K562 (cell line): ENCODE data around the gene PDGFA. TPM values are rescaled to one million over a fixed set of nuclear protein-coding genes. Genes with fewer than 3 reads are reported as not detected.

Source experiments
- ARNT ChIP-seq, 2 experiments: fragments of 450-650 bp; IDR thresholded peaks; 2 replicates each; pipeline ENCODE4 v1.6.1; 2016; ENCODE audit warnings: mild to moderate bottlenecking in 1 of 2
- ATF1 ChIP-seq, 2 experiments: fragments of 450-650 bp in 1 of 2; IDR thresholded peaks; 2 replicates each; pipeline ENCODE4 v1.6.1; 2016; ENCODE audit warnings: missing compliant biosample characterization in 1 of 2, missing genetic modification characterization in 1 of 2
- CHCHD3 ChIP-seq: fragments of 250-450 bp; sonication (Bioruptor Pico); IDR thresholded peaks from 2 replicates; pipeline ENCODE4 v2.1.2; 2022; ENCODE audit warnings: mild to moderate bottlenecking
- CHD2 ChIP-seq: IDR thresholded peaks from 2 replicates; pipeline ENCODE4 v1.6.1; 2011; ENCODE audit warnings: low read depth, low read length
- DMBX1 ChIP-seq: fragments of 250-450 bp; sonication (Bioruptor Pico); IDR thresholded peaks from 2 replicates; pipeline ENCODE4 v1.8.0; 2022; ENCODE audit warnings: inconsistent platforms, mild to moderate bottlenecking, moderate library complexity, borderline replicate concordance
- FUS ChIP-seq: fragments of 200-400 bp; formaldehyde crosslinking; optimal IDR thresholded peaks from 2 replicates; pipeline ENCODE3; 2017; ENCODE audit warnings: low read depth, low read length
- KAT7 ChIP-seq: sonication (generic); formaldehyde crosslinking; IDR thresholded peaks from 2 replicates; pipeline ENCODE4 v1.8.0; 2022; ENCODE audit warnings: missing genetic modification reagents, mild to moderate bottlenecking, borderline replicate concordance
- KLF6 ChIP-seq: fragments of 250-450 bp; sonication (Bioruptor Pico); IDR thresholded peaks from 2 replicates; pipeline ENCODE4 v1.4.0; 2020; ENCODE audit warnings: mild to moderate bottlenecking, moderate library complexity, borderline replicate concordance
- MED1 ChIP-seq: sonication (generic); formaldehyde crosslinking; IDR thresholded peaks from 2 replicates; pipeline ENCODE4 v1.8.1; 2023; ENCODE audit warnings: missing genetic modification reagents, borderline replicate concordance
- SAFB ChIP-seq: fragments of 200-400 bp; formaldehyde crosslinking; IDR thresholded peaks from 2 replicates; pipeline ENCODE4 v1.6.1; 2017; ENCODE audit warnings: low read depth, low read length, borderline replicate concordance
- TAF15 ChIP-seq: fragments of 200-400 bp; formaldehyde crosslinking; IDR thresholded peaks from 2 replicates; pipeline ENCODE4 v1.6.1; 2017; ENCODE audit warnings: mild to moderate bottlenecking, low read depth, low read length, moderate library complexity
- TCF3 ChIP-seq: sonication (generic); formaldehyde crosslinking; IDR thresholded peaks from 2 replicates; pipeline ENCODE4 v1.4.0; 2020; ENCODE audit warnings: mild to moderate bottlenecking, missing genetic modification reagents
- U2AF2 ChIP-seq: fragments of 200-400 bp; formaldehyde crosslinking; optimal IDR thresholded peaks from 2 replicates; pipeline ENCODE3; 2017; ENCODE audit warnings: low read depth, mild to moderate bottlenecking, low read length
- XRCC3 ChIP-seq: fragments of 450-650 bp; IDR thresholded peaks from 2 replicates; pipeline ENCODE4 v1.6.1; 2017; ENCODE audit warnings: mild to moderate bottlenecking, moderate library complexity
- ZBTB17 ChIP-seq: fragments of 450-650 bp; formaldehyde crosslinking; IDR thresholded peaks from 2 replicates; pipeline ENCODE4 v1.4.0; 2020; ENCODE audit warnings: mild to moderate bottlenecking
- ZNF143 ChIP-seq: sonication (generic); formaldehyde crosslinking; IDR thresholded peaks from 2 replicates; pipeline ENCODE4 v1.9.0; 2022; ENCODE audit warnings: mild to moderate bottlenecking, missing genetic modification reagents
- ZNF175 ChIP-seq: fragments of 200-800 bp; sonication (Bioruptor generic); IDR thresholded peaks from 2 replicates; pipeline ENCODE4 v1.6.1; 2016; ENCODE audit warnings: low read depth, mild to moderate bottlenecking, missing genetic modification characterization, missing compliant biosample characterization
- ZNF23 ChIP-seq: fragments of 250-450 bp; sonication (Bioruptor Pico); IDR thresholded peaks from 2 replicates; pipeline ENCODE4 v1.4.0; 2020; ENCODE audit warnings: mild to moderate bottlenecking
- ZNF316 ChIP-seq: fragments of 450-650 bp; IDR thresholded peaks from 2 replicates; pipeline ENCODE4 v1.6.1; 2016
- ZNF586 ChIP-seq: fragments of 450-650 bp; formaldehyde crosslinking; conservative IDR thresholded peaks from 2 replicates; pipeline ENCODE4 v1.4.0; 2020; ENCODE audit warnings: mild to moderate bottlenecking, moderate library complexity
- polyA plus RNA-seq, 8 experiments: library from polyadenylated mRNA; depleted of rRNA in 4 of 8; stranded (reverse) in 5 of 8; unstranded in 3 of 8; fragments of >200 nt; fragmentation: Nextera tagmentation in 2 of 8; fragmentation: Illumina TruSeq in 1 of 8; extraction: Ambion mirVana in 2 of 8; extraction: Trizol in 1 of 8; gene quantifications; 2 replicates each; pipeline versions ENCODE4 v1.2.1 to v1.2.3, GENCODE V29; 2011 to 2014; ENCODE audit warnings: inconsistent platforms in 1 of 8, missing spikeins in 1 of 8
- total RNA-seq, 7 experiments: library from RNA; depleted of rRNA in 6 of 7; stranded (reverse); fragments of >200 nt in 6 of 7; fragmentation: Illumina TruSeq in 2 of 7; extraction: Trizol in 2 of 7; gene quantifications; 2 replicates each; pipeline versions ENCODE4 v1.2.1 to v1.2.3, GENCODE V29; 2011 to 2021; ENCODE audit warnings: low replicate concordance in 1 of 7
- TF ChIP-seq, protein P1 (sequence below): sonication (generic); formaldehyde crosslinking; IDR thresholded peaks from 2 replicates; pipeline ENCODE4 v1.8.1; 2023; ENCODE audit warnings: mild to moderate bottlenecking, missing genetic modification reagents
- TF ChIP-seq, protein P2 (sequence below): fragments of 450-650 bp; IDR thresholded peaks from 2 replicates; pipeline ENCODE4 v1.6.1; 2016; ENCODE audit warnings: borderline replicate concordance
- TF ChIP-seq, protein P3 (sequence below): IDR thresholded peaks from 3 replicates; pipeline ENCODE4 v1.6.1; 2011; ENCODE audit warnings: borderline replicate concordance, mild to moderate bottlenecking, moderate library complexity; ENCODE audit not compliant: insufficient read length; ENCODE audit errors: extremely low read depth

The PDGFA gene
- total and polyA plus RNA-seq, 9 of the 15 experiments (the other 6 are each of a cell fraction or from before 2014, with no cell fraction given) = 2.5 to 10.2 (median 4.6) TPM

DNA sequence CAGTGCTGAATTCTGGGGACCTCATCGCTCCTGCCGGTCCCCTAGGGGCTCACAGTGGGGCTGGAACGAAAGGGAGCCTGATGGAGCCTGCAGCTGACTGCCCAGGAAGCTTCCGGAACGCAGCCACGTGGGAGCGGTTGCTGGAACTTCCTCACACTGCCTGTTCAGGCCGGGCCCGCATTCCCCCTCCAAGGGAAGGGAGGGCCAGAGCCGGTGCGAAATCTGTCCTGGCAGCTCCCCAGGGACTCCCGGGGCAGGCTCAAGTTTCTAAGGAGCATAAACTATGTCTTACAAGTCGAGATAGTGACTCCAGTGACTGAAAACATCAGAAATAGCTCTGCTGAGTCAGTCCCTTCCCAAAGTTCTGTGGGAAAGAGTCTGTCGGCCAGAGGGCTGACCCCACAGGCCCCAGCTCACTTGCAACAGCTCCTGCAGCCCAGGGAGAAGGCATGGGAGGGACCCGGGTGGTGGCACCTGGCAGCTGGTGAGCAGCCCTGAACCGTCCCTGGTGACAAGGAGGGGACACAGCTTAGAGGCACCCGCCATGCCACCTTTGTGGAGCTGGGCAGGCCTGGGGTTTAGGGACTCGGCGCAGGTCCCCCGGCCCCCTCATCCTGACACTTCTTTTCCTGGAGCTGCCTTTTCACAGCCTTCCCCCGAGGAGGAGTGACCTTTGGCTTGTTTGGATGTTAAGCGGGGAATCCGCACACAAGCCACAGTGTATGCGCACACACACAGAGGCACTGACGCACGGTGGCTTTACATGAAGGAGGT is 47.6 kb downstream of the PDGFA start (continued):
- TF ChIP-seq, protein P1, sequence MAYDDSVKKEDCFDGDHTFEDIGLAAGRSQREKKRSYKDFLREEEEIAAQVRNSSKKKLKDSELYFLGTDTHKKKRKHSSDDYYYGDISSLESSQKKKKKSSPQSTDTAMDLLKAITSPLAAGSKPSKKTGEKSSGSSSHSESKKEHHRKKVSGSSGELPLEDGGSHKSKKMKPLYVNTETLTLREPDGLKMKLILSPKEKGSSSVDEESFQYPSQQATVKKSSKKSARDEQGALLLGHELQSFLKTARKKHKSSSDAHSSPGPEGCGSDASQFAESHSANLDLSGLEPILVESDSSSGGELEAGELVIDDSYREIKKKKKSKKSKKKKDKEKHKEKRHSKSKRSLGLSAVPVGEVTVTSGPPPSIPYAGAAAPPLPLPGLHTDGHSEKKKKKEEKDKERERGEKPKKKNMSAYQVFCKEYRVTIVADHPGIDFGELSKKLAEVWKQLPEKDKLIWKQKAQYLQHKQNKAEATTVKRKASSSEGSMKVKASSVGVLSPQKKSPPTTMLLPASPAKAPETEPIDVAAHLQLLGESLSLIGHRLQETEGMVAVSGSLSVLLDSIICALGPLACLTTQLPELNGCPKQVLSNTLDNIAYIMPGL (CRISPR knock-in tag) = no peak
- TF ChIP-seq ZNF316 = peak; percentile 78
- no peak for TF ChIP-seq FUS
- no peak for TF ChIP-seq ZNF586 (CRISPR knock-in tag)
- TF ChIP-seq CHD2 = no peak
- TF ChIP-seq KLF6 (CRISPR knock-in tag) = no peak
- TF ChIP-seq, protein P2, sequence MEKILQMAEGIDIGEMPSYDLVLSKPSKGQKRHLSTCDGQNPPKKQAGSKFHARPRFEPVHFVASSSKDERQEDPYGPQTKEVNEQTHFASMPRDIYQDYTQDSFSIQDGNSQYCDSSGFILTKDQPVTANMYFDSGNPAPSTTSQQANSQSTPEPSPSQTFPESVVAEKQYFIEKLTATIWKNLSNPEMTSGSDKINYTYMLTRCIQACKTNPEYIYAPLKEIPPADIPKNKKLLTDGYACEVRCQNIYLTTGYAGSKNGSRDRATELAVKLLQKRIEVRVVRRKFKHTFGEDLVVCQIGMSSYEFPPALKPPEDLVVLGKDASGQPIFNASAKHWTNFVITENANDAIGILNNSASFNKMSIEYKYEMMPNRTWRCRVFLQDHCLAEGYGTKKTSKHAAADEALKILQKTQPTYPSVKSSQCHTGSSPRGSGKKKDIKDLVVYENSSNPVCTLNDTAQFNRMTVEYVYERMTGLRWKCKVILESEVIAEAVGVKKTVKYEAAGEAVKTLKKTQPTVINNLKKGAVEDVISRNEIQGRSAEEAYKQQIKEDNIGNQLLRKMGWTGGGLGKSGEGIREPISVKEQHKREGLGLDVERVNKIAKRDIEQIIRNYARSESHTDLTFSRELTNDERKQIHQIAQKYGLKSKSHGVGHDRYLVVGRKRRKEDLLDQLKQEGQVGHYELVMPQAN = no peak
- no peak for TF ChIP-seq ZNF23
- no peak for TF ChIP-seq XRCC3
- no peak for TF ChIP-seq SAFB
- TF ChIP-seq ATF1 (CRISPR knock-in tag; IDR thresholded peaks at IDR 0.05) = no peak
- TF ChIP-seq ATF1 (tag; IDR thresholded peaks at IDR 0.05) = 0 out of 2 replicates have a peak, but pooled peaks have one; percentile 14
- no peak for TF ChIP-seq MED1 (CRISPR knock-in tag)
- TF ChIP-seq ARNT (IDR thresholded peaks at IDR 0.05) = no peak
- peak; percentile 71 for TF ChIP-seq ZNF175
- TF ChIP-seq ZBTB17 = no peak
- no peak for TF ChIP-seq ZNF143 (CRISPR knock-in tag)
- TF ChIP-seq TAF15 = no peak
- TF ChIP-seq DMBX1 (CRISPR knock-in tag) = peak; percentile 43
- no peak for TF ChIP-seq U2AF2
- TF ChIP-seq, protein P3, sequence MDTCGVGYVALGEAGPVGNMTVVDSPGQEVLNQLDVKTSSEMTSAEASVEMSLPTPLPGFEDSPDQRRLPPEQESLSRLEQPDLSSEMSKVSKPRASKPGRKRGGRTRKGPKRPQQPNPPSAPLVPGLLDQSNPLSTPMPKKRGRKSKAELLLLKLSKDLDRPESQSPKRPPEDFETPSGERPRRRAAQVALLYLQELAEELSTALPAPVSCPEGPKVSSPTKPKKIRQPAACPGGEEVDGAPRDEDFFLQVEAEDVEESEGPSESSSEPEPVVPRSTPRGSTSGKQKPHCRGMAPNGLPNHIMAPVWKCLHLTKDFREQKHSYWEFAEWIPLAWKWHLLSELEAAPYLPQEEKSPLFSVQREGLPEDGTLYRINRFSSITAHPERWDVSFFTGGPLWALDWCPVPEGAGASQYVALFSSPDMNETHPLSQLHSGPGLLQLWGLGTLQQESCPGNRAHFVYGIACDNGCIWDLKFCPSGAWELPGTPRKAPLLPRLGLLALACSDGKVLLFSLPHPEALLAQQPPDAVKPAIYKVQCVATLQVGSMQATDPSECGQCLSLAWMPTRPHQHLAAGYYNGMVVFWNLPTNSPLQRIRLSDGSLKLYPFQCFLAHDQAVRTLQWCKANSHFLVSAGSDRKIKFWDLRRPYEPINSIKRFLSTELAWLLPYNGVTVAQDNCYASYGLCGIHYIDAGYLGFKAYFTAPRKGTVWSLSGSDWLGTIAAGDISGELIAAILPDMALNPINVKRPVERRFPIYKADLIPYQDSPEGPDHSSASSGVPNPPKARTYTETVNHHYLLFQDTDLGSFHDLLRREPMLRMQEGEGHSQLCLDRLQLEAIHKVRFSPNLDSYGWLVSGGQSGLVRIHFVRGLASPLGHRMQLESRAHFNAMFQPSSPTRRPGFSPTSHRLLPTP = no peak
- TF ChIP-seq TCF3 = no peak; the same call in 1 of the 2 replicates
- TF ChIP-seq KAT7 (CRISPR knock-in tag) = no peak
- no peak for TF ChIP-seq CHCHD3
